Ascending aorta (tissue), 2 donors: ENCODE results near the gene RSRC1. TPM values are rescaled to one million over a fixed set of nuclear protein-coding genes. Genes with fewer than 3 reads are reported as not detected.

Experiments used
- DNase-seq, 2 donors: peaks; one replicate each; pipeline ENCODE4 v3.0.0-alpha.2; 2019; ENCODE audit warnings: low spot score in 2 of 2
- H3K27ac ChIP-seq, 2 donors: fragments of 200-600 bp; sonication (generic); one replicate each; pipeline ENCODE4 v1.5.1; 2016 to 2017; ENCODE audit warnings: mild to moderate bottlenecking in 1 of 2
- H3K27me3 ChIP-seq: fragments of 200-600 bp; sonication (generic); one replicate; pipeline ENCODE4 v1.5.1; 2017
- H3K36me3 ChIP-seq, 2 donors: fragments of 200-600 bp; sonication (generic); one replicate each; pipeline ENCODE4 v1.5.1; 2016
- H3K4me1 ChIP-seq, 2 donors: fragments of 200-600 bp; sonication (generic); one replicate each; pipeline ENCODE4 v1.5.1; 2016 to 2017; ENCODE audit warnings: mild to moderate bottlenecking in 1 of 2
- H3K4me3 ChIP-seq, 2 donors: fragments of 200-600 bp; sonication (generic); one replicate each; pipeline ENCODE4 v1.5.1; 2016 to 2017; ENCODE audit warnings: mild to moderate bottlenecking in 1 of 2
- H3K9me3 ChIP-seq, 2 donors: fragments of 200-600 bp; sonication (generic); one replicate each; pipeline ENCODE4 v1.5.1; 2016
- CTCF ChIP-seq, 3 experiments: fragments of 200-600 bp in 2 of 3; fragments of 450-650 bp in 1 of 3; sonication (generic) in 2 of 3; IDR thresholded peaks; one replicate each; pipeline ENCODE4 v1.5.1; 2016 to 2019; ENCODE audit warnings: antibody characterized with exemption in 3 of 3, mild to moderate bottlenecking in 1 of 3, moderate library complexity in 1 of 3
- intact Hi-C: fragments of 100-400 bp; cut with DNase I; formaldehyde crosslinking; loops from one replicate; pipeline ENCODE4 v1.15.1; 2023
- total RNA-seq: library from RNA; depleted of rRNA; stranded (reverse); fragments of >200 nt; gene quantifications from one replicate; pipeline ENCODE4 v1.1.0, GENCODE V29; 2016

RSRC1 gene
- total RNA-seq, 1 donor from 2014 or later, result 28.0 TPM

DNA sequence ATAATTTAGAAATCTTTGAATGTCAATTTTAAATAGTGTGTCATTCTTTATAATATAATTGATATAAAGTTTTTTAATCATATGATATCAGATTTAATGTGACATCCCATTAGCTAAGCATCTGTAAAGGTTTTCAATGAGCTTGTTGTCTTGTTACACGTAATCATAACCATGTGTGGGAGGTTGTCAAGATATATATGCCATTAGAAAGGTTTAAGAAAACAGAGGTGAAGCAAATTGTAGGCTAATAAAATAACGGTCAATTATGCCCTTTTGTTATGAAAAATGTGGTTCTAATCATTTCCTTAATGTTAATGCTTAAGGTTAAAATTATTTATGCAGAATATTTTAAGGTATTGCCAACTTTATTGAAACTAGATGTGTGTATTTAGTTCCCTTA, 56.3 kb downstream of the RSRC1 start:
- no peaks in the 10 kb centered on the region for H3K27me3 ChIP-seq
- no peak for TF ChIP-seq CTCF (IDR thresholded peaks at IDR 0.05)
- no peaks in the 10 kb centered on the region for H3K9me3 ChIP-seq
- intact Hi-C loops, result no loop called here
- no peak for DNase-seq
- no peaks in the 10 kb centered on the region for H3K36me3 ChIP-seq
- no peaks in the 10 kb centered on the region for H3K4me1 ChIP-seq
- H3K27ac ChIP-seq, result no peak overlapping the region
- H3K4me3 ChIP-seq, result no peak overlapping the region

DNA sequence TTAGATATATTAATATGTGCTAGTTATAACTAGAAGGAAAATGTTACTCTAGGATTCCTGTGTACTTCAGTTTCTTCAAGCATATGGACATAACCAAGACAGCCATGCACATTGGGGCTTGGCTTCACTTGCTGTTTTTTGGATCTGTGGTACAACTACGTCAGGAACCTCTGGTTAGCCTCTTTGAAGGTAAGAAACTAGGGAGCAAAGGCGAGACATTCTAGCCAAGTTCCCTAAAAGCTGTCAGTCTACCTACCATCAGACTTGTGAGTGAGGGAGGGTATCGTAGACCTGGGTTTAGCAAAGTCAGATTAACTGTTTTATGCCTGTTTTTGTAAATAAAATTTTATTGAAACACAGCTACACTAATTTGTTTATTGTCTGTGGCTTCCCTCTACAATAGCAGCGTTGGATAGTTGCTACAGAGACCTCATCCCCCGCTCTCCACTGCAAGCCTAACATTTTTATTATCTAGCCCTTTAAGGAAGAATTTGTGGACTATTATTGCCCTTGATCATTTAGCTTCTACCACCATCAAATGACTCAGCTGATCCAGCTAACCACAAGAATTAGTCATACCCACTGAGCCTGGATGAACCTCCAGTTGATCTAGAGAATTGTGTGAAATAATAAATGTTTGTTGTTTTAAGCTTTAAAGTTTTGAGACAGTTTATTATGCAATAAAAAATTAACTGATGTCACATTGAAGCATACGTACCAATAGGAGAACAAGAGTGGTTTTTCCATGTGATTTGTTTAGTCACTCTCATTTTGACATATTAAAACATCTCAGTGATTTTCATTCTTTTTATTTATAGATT, 58.1 kb downstream of the RSRC1 start:
- TF ChIP-seq CTCF (IDR thresholded peaks at IDR 0.05), result no peak
- H3K36me3 ChIP-seq, result no peaks in the 10 kb centered on the region
- intact Hi-C loops, result no loop called here
- DNase-seq, result no peak
- H3K4me3 ChIP-seq, result no peak overlapping the region
- H3K9me3 ChIP-seq, result no peaks in the 10 kb centered on the region
- H3K27ac ChIP-seq, result no peak overlapping the region
- no peaks in the 10 kb centered on the region for H3K27me3 ChIP-seq
- no peaks in the 10 kb centered on the region for H3K4me1 ChIP-seq

DNA sequence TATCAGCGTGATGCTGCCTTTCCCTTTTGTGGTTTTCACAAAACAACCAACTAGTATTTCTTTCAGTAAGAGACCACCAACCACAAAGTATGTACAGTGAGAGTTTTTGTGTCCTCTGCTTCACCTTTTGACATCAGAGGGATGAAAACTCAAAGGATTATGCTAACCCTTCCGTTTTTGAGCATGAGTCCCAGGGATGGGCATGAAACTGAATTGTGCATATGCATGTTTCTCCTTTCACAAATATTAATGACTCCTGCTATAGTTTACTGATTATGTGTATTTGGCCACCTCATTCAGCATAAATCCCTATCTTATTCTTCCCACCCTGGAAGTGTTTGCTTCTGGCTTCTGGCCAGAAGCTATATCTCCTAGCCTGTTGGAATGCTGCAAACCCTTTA, 59.2 kb downstream of the RSRC1 start:
- no peak for TF ChIP-seq CTCF (IDR thresholded peaks at IDR 0.05)
- intact Hi-C loops, result no loop called here
- Histone ChIP-seq H3K4me3 (no peak overlapping the region), H3K27ac (no peak overlapping the region), H3K9me3 (no peaks in the 10 kb centered on the region), H3K27me3 (no peaks in the 10 kb centered on the region), H3K36me3 (no peaks in the 10 kb centered on the region), H3K4me1 (no peaks in the 10 kb centered on the region)
- DNase-seq, result no peak

GRCh38 chr3:158181096-158181495, 71.2 kb downstream of the RSRC1 start:
- intact Hi-C loops, result no loop called here
- Histone ChIP-seq H3K4me3 (no peak overlapping the region), H3K9me3 (no peaks in the 10 kb centered on the region), H3K27me3 (no peaks in the 10 kb centered on the region), H3K27ac (no peak overlapping the region), H3K4me1 (no peaks in the 10 kb centered on the region), H3K36me3 (peaks cover 0 to 1% of the 10 kb centered on the region in 2 donors)
- TF ChIP-seq CTCF (IDR thresholded peaks at IDR 0.05), result no peak
- no peak for DNase-seq

DNA sequence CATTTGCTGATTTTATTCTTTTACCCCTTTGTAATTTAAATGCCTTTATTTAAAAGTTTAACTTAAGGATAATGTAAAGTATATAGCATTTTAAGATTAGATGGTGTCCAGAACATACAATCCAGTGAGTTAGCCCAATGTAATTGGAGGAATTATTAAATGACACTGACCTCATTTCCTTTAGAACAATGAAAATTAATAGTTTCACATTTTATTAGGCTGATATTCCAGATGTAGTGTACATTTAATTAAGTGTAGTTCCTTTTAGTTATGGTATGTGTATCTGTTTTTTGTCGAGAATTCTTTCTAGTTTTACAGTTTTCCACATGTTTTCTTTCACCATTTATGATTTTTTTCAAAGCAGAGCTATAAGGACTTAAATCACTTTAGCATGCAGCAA, 75.8 kb downstream of the RSRC1 start:
- no peaks in the 10 kb centered on the region for H3K4me1 ChIP-seq
- no peak for TF ChIP-seq CTCF (IDR thresholded peaks at IDR 0.05)
- no peaks in the 10 kb centered on the region for H3K9me3 ChIP-seq
- no peak for DNase-seq
- no peak overlapping the region for H3K27ac ChIP-seq
- H3K36me3 ChIP-seq, result no peaks in the 10 kb centered on the region
- intact Hi-C loops, result no loop called here
- H3K27me3 ChIP-seq, result no peaks in the 10 kb centered on the region
- no peak overlapping the region for H3K4me3 ChIP-seq
